Measurements from ENCODE around the gene CNIH3.

DNA sequence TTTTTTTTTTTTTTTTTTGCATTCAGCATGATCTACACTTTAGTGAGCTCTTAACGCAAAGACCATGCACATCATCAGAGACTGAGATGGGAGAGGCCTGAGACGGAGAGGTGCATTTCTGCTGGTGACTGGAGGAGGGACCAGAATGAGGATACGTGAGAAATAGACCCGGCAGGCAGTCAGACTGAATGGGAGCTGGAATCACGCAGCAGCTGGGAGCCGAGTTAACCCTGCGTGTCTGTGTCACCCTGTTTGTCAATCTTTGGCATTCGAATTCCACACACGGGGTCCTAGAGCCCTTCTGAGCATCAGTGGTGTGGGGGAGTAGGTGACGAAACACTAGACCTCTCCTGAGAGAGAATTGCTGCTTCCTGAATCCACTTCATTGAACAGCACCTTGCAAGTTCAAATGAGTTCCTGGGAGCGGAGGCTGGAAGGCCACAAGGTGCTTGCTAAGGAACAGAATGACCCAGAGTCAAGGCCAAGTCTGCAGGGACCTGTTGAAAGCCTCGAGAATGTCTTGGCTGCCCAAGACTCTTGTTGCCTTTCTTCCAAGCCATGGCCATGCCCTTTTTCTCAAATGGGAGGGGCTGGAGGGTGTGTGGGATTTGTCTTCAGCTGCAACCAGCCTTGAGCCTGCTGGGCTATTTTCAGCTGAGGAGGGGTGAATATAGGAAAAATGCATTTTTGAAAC is 123.3 kb downstream of the CNIH3 start:
- TF ChIP-seq, protein P1, sequence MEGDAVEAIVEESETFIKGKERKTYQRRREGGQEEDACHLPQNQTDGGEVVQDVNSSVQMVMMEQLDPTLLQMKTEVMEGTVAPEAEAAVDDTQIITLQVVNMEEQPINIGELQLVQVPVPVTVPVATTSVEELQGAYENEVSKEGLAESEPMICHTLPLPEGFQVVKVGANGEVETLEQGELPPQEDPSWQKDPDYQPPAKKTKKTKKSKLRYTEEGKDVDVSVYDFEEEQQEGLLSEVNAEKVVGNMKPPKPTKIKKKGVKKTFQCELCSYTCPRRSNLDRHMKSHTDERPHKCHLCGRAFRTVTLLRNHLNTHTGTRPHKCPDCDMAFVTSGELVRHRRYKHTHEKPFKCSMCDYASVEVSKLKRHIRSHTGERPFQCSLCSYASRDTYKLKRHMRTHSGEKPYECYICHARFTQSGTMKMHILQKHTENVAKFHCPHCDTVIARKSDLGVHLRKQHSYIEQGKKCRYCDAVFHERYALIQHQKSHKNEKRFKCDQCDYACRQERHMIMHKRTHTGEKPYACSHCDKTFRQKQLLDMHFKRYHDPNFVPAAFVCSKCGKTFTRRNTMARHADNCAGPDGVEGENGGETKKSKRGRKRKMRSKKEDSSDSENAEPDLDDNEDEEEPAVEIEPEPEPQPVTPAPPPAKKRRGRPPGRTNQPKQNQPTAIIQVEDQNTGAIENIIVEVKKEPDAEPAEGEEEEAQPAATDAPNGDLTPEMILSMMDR (optimal IDR thresholded peaks at IDR 0.05 in 1 of 3, IDR thresholded peaks at IDR 0.05 in 1 of 3, conservative IDR thresholded peaks at IDR 0.05 in 1 of 3; ENCODE audit: extremely low read depth in 1 of 3, insufficient read depth in 2 of 3, low read length in 3 of 3) = no peak
- no peak for TF ChIP-seq EZH2 (IDR thresholded peaks at IDR 0.05; ENCODE audit: low read length)

All from keratinocyte (primary cell).